Keratinocyte (primary cell): ENCODE results near the gene SCNN1G. TPM values are rescaled to one million over a fixed set of nuclear protein-coding genes. Genes with fewer than 3 reads are reported as not detected.

Experiments
- DNase-seq: peaks from one replicate; pipeline ENCODE4 v3.0.0-alpha.2; 2011; ENCODE audit warnings: low read depth, missing footprints, low spot score
- FAIRE-seq: peaks from 2 replicates; lab custom pipeline; 2011; peaks lifted over from hg19 to GRCh38; lab: Jason Lieb, UNC
- H2AFZ ChIP-seq: 2 replicates; pipeline ENCODE4 v1.6.0; 2012; ENCODE audit warnings: low read length, control low read depth, inconsistent platforms; ENCODE audit not compliant: control insufficient read depth
- H3K27ac ChIP-seq: 2 replicates; pipeline ENCODE4 v1.5.1; 2011; ENCODE audit warnings: low read length; ENCODE audit not compliant: control insufficient read depth, insufficient read depth
- H3K27me3 ChIP-seq: 3 replicates; pipeline ENCODE4 v1.6.0; 2011; ENCODE audit warnings: low read length; ENCODE audit not compliant: control insufficient read depth, insufficient read depth; ENCODE audit errors: extremely low read depth
- H3K36me3 ChIP-seq, 2 experiments: 2 replicates in 1 of 2; 3 replicates in 1 of 2; pipeline ENCODE4 v1.5.1; 2011; ENCODE audit warnings: low read length in 2 of 2, mild to moderate bottlenecking in 1 of 2; ENCODE audit not compliant: control insufficient read depth in 2 of 2, insufficient read depth in 2 of 2; ENCODE audit errors: extremely low read depth in 1 of 2
- H3K4me1 ChIP-seq: 3 replicates; pipeline ENCODE4 v1.5.1; 2011; ENCODE audit warnings: low read length; ENCODE audit not compliant: control insufficient read depth, insufficient read depth; ENCODE audit errors: extremely low read depth
- H3K4me2 ChIP-seq: 3 replicates; pipeline ENCODE4 v1.6.0; 2011; ENCODE audit warnings: low read depth, low read length; ENCODE audit not compliant: control insufficient read depth, insufficient read depth; ENCODE audit errors: extremely low read depth
- H3K4me3 ChIP-seq, 3 experiments: fragments of 200-600 bp in 1 of 3; sonication (generic) in 1 of 3; 2 replicates in 2 of 3; 3 replicates in 1 of 3; pipeline ENCODE4 v1.5.1; 2011 to 2016; ENCODE audit warnings: low read length in 3 of 3, mild to moderate bottlenecking in 3 of 3, control low read depth in 2 of 3, inconsistent platforms in 1 of 3, low read depth in 1 of 3, mixed read lengths in 1 of 3, mixed run types in 1 of 3, moderate library complexity in 1 of 3; ENCODE audit not compliant: control insufficient read depth in 2 of 3, insufficient read depth in 2 of 3; ENCODE audit errors: extremely low read depth in 1 of 3
- H3K79me2 ChIP-seq: 2 replicates; pipeline ENCODE4 v1.6.0; 2012; ENCODE audit warnings: low read length; ENCODE audit not compliant: control insufficient read depth, insufficient read depth
- H3K9ac ChIP-seq: 3 replicates; pipeline ENCODE4 v1.6.0; 2011; ENCODE audit warnings: low read length; ENCODE audit not compliant: control insufficient read depth, insufficient read depth; ENCODE audit errors: extremely low read depth
- H3K9me1 ChIP-seq: 3 replicates; pipeline ENCODE4 v1.6.0; 2011; ENCODE audit warnings: low read length; ENCODE audit not compliant: control insufficient read depth, insufficient read depth; ENCODE audit errors: extremely low read depth
- H3K9me3 ChIP-seq: 2 replicates; pipeline ENCODE4 v1.5.1; 2012; ENCODE audit warnings: low read depth, low read length; ENCODE audit not compliant: control insufficient read depth
- H4K20me1 ChIP-seq: 3 replicates; pipeline ENCODE4 v1.6.0; 2011; ENCODE audit warnings: low read length; ENCODE audit not compliant: control insufficient read depth, insufficient read depth; ENCODE audit errors: extremely low read depth
- CTCF ChIP-seq, 3 experiments: IDR thresholded peaks in 1 of 3; conservative IDR thresholded peaks in 1 of 3; optimal IDR thresholded peaks in 1 of 3; 2 replicates in 2 of 3; 3 replicates in 1 of 3; pipeline versions ENCODE3 to v1.5.1; 2011; ENCODE audit warnings: low read length in 3 of 3, mild to moderate bottlenecking in 3 of 3, moderate library complexity in 2 of 3, control low read depth in 1 of 3, inconsistent platforms in 1 of 3; ENCODE audit not compliant: insufficient read depth in 2 of 3; ENCODE audit errors: extremely low read depth in 1 of 3
- EZH2 ChIP-seq: IDR thresholded peaks from one replicate; pipeline ENCODE4 v1.6.1; 2012; ENCODE audit warnings: inconsistent platforms, mild to moderate bottlenecking, low read length, moderate library complexity
- dilution Hi-C: fragments of 300-500 bp; cut with MboI; formaldehyde crosslinking; loops from one replicate; pipeline ENCODE4 v1.7.0; 2020; ENCODE audit warnings: low sequenced_read_pairs; ENCODE audit not compliant: extremely low pct_ligation_motif_present
- polyA plus RNA-seq, 5 experiments: library from polyadenylated mRNA; depleted of rRNA in 3 of 5; stranded (reverse) in 3 of 5; stranded (forward) in 1 of 5; unstranded in 1 of 5; fragments of >200 nt; gene quantifications; 1 replicate in 1 of 5; 2 replicates in 3 of 5; 3 replicates in 1 of 5; pipeline versions ENCODE4 v1.2.1 to v1.2.3, GENCODE V29; 2011 to 2012; ENCODE audit warnings: missing spikeins in 2 of 5, low read depth in 1 of 5, low replicate concordance in 1 of 5

The SCNN1G gene
- polyA plus RNA-seq, 1 donor (not counting 4 experiments of a cell fraction or from before 2014, with no cell fraction given), result 0.25 TPM

DNA sequence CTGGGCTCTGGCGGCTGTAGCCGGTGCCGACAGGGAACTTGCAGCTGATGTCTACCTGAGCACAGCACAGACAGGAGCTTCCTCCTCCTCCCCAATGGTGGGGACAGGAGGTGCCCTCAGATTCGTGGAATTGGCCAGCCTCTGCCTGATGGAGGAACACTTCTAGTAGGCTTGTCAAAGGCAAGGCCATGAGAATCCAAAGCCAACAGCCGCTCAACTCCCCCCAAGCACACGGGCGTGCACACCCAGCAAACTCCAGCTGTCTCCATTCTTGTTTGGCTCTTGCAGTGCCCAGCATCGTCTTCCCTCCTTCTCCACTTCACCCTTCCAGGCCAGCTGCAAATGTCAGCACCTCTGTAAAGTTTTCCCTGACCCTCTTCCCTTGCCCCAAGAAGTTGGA is 35.1 kb downstream of the SCNN1G start:
- DNase-seq, result no peak
- Histone ChIP-seq H3K4me2 (no peak overlapping the region), H3K79me2 (no peaks in the 10 kb centered on the region), H3K9ac (no peak overlapping the region), H4K20me1 (no peaks in the 10 kb centered on the region), H2AFZ (no peak overlapping the region), H3K9me3 (no peaks in the 10 kb centered on the region), H3K9me1 (no peaks in the 10 kb centered on the region), H3K36me3 (no peaks in the 10 kb centered on the region), H3K27me3 (no peaks in the 10 kb centered on the region), H3K4me1 (no peaks in the 10 kb centered on the region), H3K4me3 (no peak overlapping the region), H3K27ac (no peak overlapping the region)
- dilution Hi-C loops, result no loop called here
- TF ChIP-seq CTCF (optimal IDR thresholded peaks at IDR 0.05 in 1 of 3, IDR thresholded peaks at IDR 0.05 in 1 of 3, conservative IDR thresholded peaks at IDR 0.05 in 1 of 3; ENCODE audit: extremely low read depth in 1 of 3, insufficient read depth in 2 of 3, low read length in 3 of 3) (no peak), EZH2 (no peak)
- no peak for FAIRE-seq

DNA sequence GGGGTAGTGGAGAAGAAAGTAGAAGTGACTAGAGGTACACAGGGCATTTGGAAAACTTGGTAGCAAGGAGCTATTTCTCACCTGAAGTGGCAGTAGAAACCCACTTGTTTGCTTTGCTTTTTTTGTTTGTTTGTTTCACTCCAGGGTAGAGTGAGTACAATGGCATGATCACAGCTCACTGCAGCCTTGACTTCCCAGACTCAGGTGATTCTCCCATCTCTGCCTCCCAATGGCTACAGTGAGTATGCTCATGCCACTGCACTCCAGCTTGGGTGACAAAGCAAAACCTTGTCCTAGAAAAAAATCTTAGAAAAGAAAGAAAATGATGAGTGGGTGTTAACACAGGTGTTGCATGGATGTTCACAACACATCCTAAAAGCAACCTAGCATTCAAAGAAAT is 40.4 kb downstream of the SCNN1G start:
- H3K36me3 ChIP-seq, result no peaks in the 10 kb centered on the region
- TF ChIP-seq EZH2, result no peak
- no peak for TF ChIP-seq CTCF (optimal IDR thresholded peaks at IDR 0.05 in 1 of 3, IDR thresholded peaks at IDR 0.05 in 1 of 3, conservative IDR thresholded peaks at IDR 0.05 in 1 of 3; ENCODE audit: extremely low read depth in 1 of 3, insufficient read depth in 2 of 3, low read length in 3 of 3)
- no peak overlapping the region for H3K9ac ChIP-seq
- dilution Hi-C loops, result no loop called here
- no peak for FAIRE-seq
- no peak overlapping the region for H3K4me3 ChIP-seq
- H4K20me1 ChIP-seq, result no peaks in the 10 kb centered on the region
- no peaks in the 10 kb centered on the region for H3K4me1 ChIP-seq
- H3K9me1 ChIP-seq, result no peaks in the 10 kb centered on the region
- H3K4me2 ChIP-seq, result no peak overlapping the region
- H3K27ac ChIP-seq, result no peak overlapping the region
- no peaks in the 10 kb centered on the region for H3K27me3 ChIP-seq
- H3K9me3 ChIP-seq, result no peaks in the 10 kb centered on the region
- H3K79me2 ChIP-seq, result no peaks in the 10 kb centered on the region
- DNase-seq, result no peak
- H2AFZ ChIP-seq, result no peak overlapping the region
